ENCODE results near the gene SELENOK.

Gene SELENOK

GRCh38 chr3:53842436-53843194 is 49.0 kb downstream of the SELENOK start:
- Histone ChIP-seq H3K27ac (ENCODE audit: low read depth, low read length, severe bottlenecking) (no peak overlapping the region), H3K9me3 (ENCODE audit: control insufficient read depth, low read length) (no peaks in the 10 kb centered on the region), H3K4me1 (ENCODE audit: control insufficient read depth, insufficient read depth, low read length, poor library complexity, severe bottlenecking) (no peaks in the 10 kb centered on the region), H3K36me3 (ENCODE audit: control insufficient read depth, insufficient read depth, low read length) (no peaks in the 10 kb centered on the region), H3K4me3 (ENCODE audit: extremely low read depth, insufficient read depth, low read length, poor library complexity, severe bottlenecking) (no peak overlapping the region)
- 61 to 68% methylated on average over 8 to 11 of the region's 12 CpGs for WGBS, 2 experiments (ENCODE audit: insufficient coverage in 2 of 2)

GRCh38 chr3:53841296-53841695 is 50.4 kb downstream of the SELENOK start:
- WGBS, 2 experiments (ENCODE audit: insufficient coverage in 2 of 2): 93% methylated on average over 4 of the region's 5 CpGs
- Histone ChIP-seq H3K27ac (ENCODE audit: low read depth, low read length, severe bottlenecking) (no peak overlapping the region), H3K9me3 (ENCODE audit: control insufficient read depth, low read length) (no peaks in the 10 kb centered on the region), H3K4me1 (ENCODE audit: control insufficient read depth, insufficient read depth, low read length, poor library complexity, severe bottlenecking) (no peaks in the 10 kb centered on the region), H3K4me3 (ENCODE audit: extremely low read depth, insufficient read depth, low read length, poor library complexity, severe bottlenecking) (no peak overlapping the region), H3K36me3 (ENCODE audit: control insufficient read depth, insufficient read depth, low read length) (no peaks in the 10 kb centered on the region)

- H3K27ac ChIP-seq (ENCODE audit: low read depth, low read length, severe bottlenecking): no peak overlapping the region
- WGBS, 2 experiments (ENCODE audit: insufficient coverage in 2 of 2): 92 to 96% methylated on average over 8 to 10 of the region's 10 CpGs
- H3K4me1 ChIP-seq (ENCODE audit: control insufficient read depth, insufficient read depth, low read length, poor library complexity, severe bottlenecking): no peaks in the 10 kb centered on the region
- H3K4me3 ChIP-seq (ENCODE audit: extremely low read depth, insufficient read depth, low read length, poor library complexity, severe bottlenecking): no peak overlapping the region
- no peaks in the 10 kb centered on the region for H3K36me3 ChIP-seq (ENCODE audit: control insufficient read depth, insufficient read depth, low read length)
- H3K9me3 ChIP-seq (ENCODE audit: control insufficient read depth, low read length): no peaks in the 10 kb centered on the region
Measured at GRCh38 chr3:53837331-53837730, 54.3 kb downstream of the SELENOK start.

- 91 to 94% methylated on average over 7 of the region's 9 CpGs for WGBS, 2 experiments (ENCODE audit: insufficient coverage in 2 of 2)
- no peak overlapping the region for H3K4me3 ChIP-seq (ENCODE audit: extremely low read depth, insufficient read depth, low read length, poor library complexity, severe bottlenecking)
- no peaks in the 10 kb centered on the region for H3K4me1 ChIP-seq (ENCODE audit: control insufficient read depth, insufficient read depth, low read length, poor library complexity, severe bottlenecking)
- no peaks in the 10 kb centered on the region for H3K9me3 ChIP-seq (ENCODE audit: control insufficient read depth, low read length)
- H3K36me3 ChIP-seq (ENCODE audit: control insufficient read depth, insufficient read depth, low read length): no peaks in the 10 kb centered on the region
- no peak overlapping the region for H3K27ac ChIP-seq (ENCODE audit: low read depth, low read length, severe bottlenecking)
Measured at GRCh38 chr3:53836084-53836872, 55.4 kb downstream of the SELENOK start.

- H3K4me1 ChIP-seq (ENCODE audit: control insufficient read depth, insufficient read depth, low read length, poor library complexity, severe bottlenecking): no peaks in the 10 kb centered on the region
- H3K4me3 ChIP-seq (ENCODE audit: extremely low read depth, insufficient read depth, low read length, poor library complexity, severe bottlenecking): no peak overlapping the region
- 86% methylated on average over 1 of the region's 1 CpG; no CpG with 5 or more reads in 1 of the 2 experiments for WGBS, 2 experiments (ENCODE audit: insufficient coverage in 2 of 2)
- H3K36me3 ChIP-seq (ENCODE audit: control insufficient read depth, insufficient read depth, low read length): no peaks in the 10 kb centered on the region
- H3K9me3 ChIP-seq (ENCODE audit: control insufficient read depth, low read length): no peaks in the 10 kb centered on the region
- no peak overlapping the region for H3K27ac ChIP-seq (ENCODE audit: low read depth, low read length, severe bottlenecking)
Measured at GRCh38 chr3:53835257-53835656, 56.4 kb downstream of the SELENOK start.

- Histone ChIP-seq H3K4me1 (ENCODE audit: control insufficient read depth, insufficient read depth, low read length, poor library complexity, severe bottlenecking) (no peaks in the 10 kb centered on the region), H3K36me3 (ENCODE audit: control insufficient read depth, insufficient read depth, low read length) (no peaks in the 10 kb centered on the region), H3K4me3 (ENCODE audit: extremely low read depth, insufficient read depth, low read length, poor library complexity, severe bottlenecking) (no peak overlapping the region), H3K9me3 (ENCODE audit: control insufficient read depth, low read length) (no peaks in the 10 kb centered on the region), H3K27ac (ENCODE audit: low read depth, low read length, severe bottlenecking) (no peak overlapping the region)
- WGBS, 2 experiments (ENCODE audit: insufficient coverage in 2 of 2): 93% methylated on average over 6 of the region's 6 CpGs
Measured at GRCh38 chr3:53834429-53835095, 57.1 kb downstream of the SELENOK start.

Measured in mesodermal cell (in vitro differentiated cells).